ENCODE results near the gene RGS17. TPM values are rescaled to one million over a fixed set of nuclear protein-coding genes. Genes with fewer than 3 reads are reported as not detected.

The RGS17 gene
- total RNA-seq, 4 donors from 2014 or later = 0.55 to 0.79 TPM; not detected in 2

DNA sequence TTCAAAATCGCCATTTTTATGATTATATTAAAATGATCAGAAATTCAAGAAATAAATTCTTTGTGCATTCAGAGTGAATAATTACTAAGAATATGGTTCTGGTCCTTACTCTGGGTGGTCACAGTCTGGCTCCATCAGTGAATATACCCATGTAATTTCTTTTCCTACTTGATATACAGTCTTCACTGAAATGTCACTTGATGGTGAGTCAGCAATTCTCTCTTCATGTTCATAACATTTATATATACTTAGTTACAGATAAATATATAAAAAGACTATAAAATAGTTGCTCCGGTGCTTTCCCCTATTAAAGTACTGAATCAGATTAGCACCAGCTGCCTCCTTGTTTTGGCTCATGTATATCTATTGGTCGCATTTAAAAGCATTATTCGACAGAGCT lies 72.2 kb downstream of the RGS17 start:
- no peaks in the 10 kb centered on the region for H3K36me3 ChIP-seq
- H3K4me3 ChIP-seq = no peak overlapping the region
- in situ Hi-C loops (cut with MboI; ENCODE audit: low pct_ligation_motif_present in 1 of 4, low pct_unique_long_range_greater_than_20kb in 1 of 4, low sequenced_read_pairs in 3 of 4) (no loop called here), intact Hi-C loops (cut with DNase I; ENCODE audit: low total_unique reads) (no loop called here)
- no peak for DNase-seq
- peaks cover 0 to 3% of the 10 kb centered on the region in 2 donors for H3K9me3 ChIP-seq
- H3K27ac ChIP-seq = no peak overlapping the region
- WGBS, 2 donors (ENCODE audit: low coverage in 1 of 2) = 52 to 67% methylated on average over 4 of the region's 4 CpGs
- H3K27me3 ChIP-seq = no peaks in the 10 kb centered on the region
- TF ChIP-seq, protein P1, sequence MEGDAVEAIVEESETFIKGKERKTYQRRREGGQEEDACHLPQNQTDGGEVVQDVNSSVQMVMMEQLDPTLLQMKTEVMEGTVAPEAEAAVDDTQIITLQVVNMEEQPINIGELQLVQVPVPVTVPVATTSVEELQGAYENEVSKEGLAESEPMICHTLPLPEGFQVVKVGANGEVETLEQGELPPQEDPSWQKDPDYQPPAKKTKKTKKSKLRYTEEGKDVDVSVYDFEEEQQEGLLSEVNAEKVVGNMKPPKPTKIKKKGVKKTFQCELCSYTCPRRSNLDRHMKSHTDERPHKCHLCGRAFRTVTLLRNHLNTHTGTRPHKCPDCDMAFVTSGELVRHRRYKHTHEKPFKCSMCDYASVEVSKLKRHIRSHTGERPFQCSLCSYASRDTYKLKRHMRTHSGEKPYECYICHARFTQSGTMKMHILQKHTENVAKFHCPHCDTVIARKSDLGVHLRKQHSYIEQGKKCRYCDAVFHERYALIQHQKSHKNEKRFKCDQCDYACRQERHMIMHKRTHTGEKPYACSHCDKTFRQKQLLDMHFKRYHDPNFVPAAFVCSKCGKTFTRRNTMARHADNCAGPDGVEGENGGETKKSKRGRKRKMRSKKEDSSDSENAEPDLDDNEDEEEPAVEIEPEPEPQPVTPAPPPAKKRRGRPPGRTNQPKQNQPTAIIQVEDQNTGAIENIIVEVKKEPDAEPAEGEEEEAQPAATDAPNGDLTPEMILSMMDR (IDR thresholded peaks at IDR 0.05) = no peak
- TF ChIP-seq POLR2AphosphoS5 (IDR thresholded peaks at IDR 0.05) = no peak
- no peak for TF ChIP-seq EP300 (IDR thresholded peaks at IDR 0.05; ENCODE audit: low read depth)
- no peak for TF ChIP-seq POLR2A (IDR thresholded peaks at IDR 0.05)
- no peaks in the 10 kb centered on the region for H3K4me1 ChIP-seq

DNA sequence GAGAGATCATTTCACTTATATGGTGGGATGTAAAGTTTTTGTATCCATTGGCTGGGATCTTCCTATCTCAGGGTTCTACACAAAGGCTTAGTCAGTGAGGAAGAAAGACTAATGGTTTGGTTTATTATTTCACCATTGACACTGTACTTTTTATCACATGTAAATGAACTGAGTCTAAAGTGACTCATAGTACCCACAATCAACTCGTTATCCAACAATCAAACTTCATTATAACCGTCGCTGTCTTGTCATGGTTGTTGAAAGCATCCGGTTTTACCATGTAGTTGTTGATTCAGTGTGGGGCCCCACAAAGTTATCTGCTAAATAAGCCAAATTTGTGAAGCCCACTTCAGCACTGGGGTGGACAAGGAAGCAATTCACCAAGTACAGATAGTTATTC lies 72.8 kb downstream of the RGS17 start:
- 35 to 50% methylated on average over 2 to 4 of the region's 4 CpGs for WGBS, 2 donors (ENCODE audit: low coverage in 1 of 2)
- H3K27ac ChIP-seq = no peak overlapping the region
- H3K36me3 ChIP-seq = no peaks in the 10 kb centered on the region
- DNase-seq = no peak
- peaks cover 0 to 3% of the 10 kb centered on the region in 2 donors for H3K9me3 ChIP-seq
- H3K4me3 ChIP-seq = no peak overlapping the region
- H3K4me1 ChIP-seq = no peaks in the 10 kb centered on the region
- no peaks in the 10 kb centered on the region for H3K27me3 ChIP-seq
- in situ Hi-C loops (cut with MboI; ENCODE audit: low pct_ligation_motif_present in 1 of 4, low pct_unique_long_range_greater_than_20kb in 1 of 4, low sequenced_read_pairs in 3 of 4) (no loop called here), intact Hi-C loops (cut with DNase I; ENCODE audit: low total_unique reads) (no loop called here)
- TF ChIP-seq, protein P1 (IDR thresholded peaks at IDR 0.05) = no peak
- TF ChIP-seq EP300 (IDR thresholded peaks at IDR 0.05; ENCODE audit: low read depth) = no peak
- TF ChIP-seq POLR2A (IDR thresholded peaks at IDR 0.05) = no peak
- TF ChIP-seq POLR2AphosphoS5 (IDR thresholded peaks at IDR 0.05) = no peak

DNA sequence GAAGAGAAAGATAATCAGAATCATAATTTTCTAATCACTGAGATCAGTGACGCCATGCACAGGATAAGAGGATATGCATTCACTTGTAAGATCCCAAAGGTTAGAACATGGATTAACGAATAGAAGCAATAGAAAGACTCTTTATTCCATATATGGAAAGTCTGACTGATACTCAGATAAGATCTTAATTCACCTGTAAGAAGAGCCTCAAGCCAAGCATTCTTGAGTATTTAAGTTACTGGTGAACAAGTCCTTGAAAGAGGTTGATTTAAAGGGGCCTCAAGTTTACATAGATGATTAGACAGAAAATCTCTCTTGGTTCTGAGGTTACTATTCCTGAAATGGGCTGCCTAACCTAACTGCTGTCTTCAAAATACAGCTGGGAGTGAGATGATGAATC lies 74.8 kb downstream of the RGS17 start:
- TF ChIP-seq, protein P1 (IDR thresholded peaks at IDR 0.05) = no peak
- TF ChIP-seq EP300 (IDR thresholded peaks at IDR 0.05; ENCODE audit: low read depth) (no peak), POLR2A (IDR thresholded peaks at IDR 0.05) (no peak), POLR2AphosphoS5 (IDR thresholded peaks at IDR 0.05) (no peak)
- intact Hi-C loops (cut with DNase I; ENCODE audit: low total_unique reads) (no loop called here), in situ Hi-C loops (cut with MboI; ENCODE audit: low pct_ligation_motif_present in 1 of 4, low pct_unique_long_range_greater_than_20kb in 1 of 4, low sequenced_read_pairs in 3 of 4) (no loop called here)
- DNase-seq = no peak
- 74 to 83% methylated on average over 2 of the region's 2 CpGs for WGBS, 2 donors (ENCODE audit: low coverage in 1 of 2)
- H3K4me3 ChIP-seq = no peak overlapping the region
- H3K36me3 ChIP-seq = no peaks in the 10 kb centered on the region
- H3K27me3 ChIP-seq = no peaks in the 10 kb centered on the region
- H3K4me1 ChIP-seq = no peaks in the 10 kb centered on the region
- H3K9me3 ChIP-seq = peaks cover 0 to 2% of the 10 kb centered on the region in 2 donors
- H3K27ac ChIP-seq = no peak overlapping the region

DNA sequence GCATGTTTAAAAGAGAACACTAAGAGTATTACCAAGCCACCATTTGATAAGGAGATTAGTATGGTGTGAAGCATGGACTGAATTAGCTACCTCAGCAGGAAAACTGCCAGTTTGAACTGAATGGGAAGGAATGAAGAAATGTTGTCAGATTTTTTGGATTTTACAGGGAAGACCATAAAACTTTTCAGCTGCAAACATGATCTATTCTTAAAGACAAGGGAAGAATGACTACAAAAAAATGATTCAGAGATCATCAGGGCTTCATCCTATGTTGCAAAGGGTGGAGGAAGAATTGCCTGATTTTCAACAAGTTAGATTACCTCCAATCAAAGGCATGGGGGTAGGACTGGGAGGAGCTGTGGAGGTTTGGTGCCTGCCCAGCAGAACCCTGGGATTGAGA lies 79.3 kb downstream of the RGS17 start:
- no peak for DNase-seq
- in situ Hi-C loops (cut with MboI; ENCODE audit: low pct_ligation_motif_present in 1 of 4, low pct_unique_long_range_greater_than_20kb in 1 of 4, low sequenced_read_pairs in 3 of 4) = no loop called here
- Histone ChIP-seq H3K9me3 (no peaks in the 10 kb centered on the region), H3K4me3 (no peak overlapping the region), H3K27me3 (no peaks in the 10 kb centered on the region), H3K27ac (no peak overlapping the region), H3K36me3 (no peaks in the 10 kb centered on the region), H3K4me1 (no peaks in the 10 kb centered on the region)
- TF ChIP-seq POLR2AphosphoS5 (IDR thresholded peaks at IDR 0.05) (no peak), POLR2A (IDR thresholded peaks at IDR 0.05) (no peak), EP300 (IDR thresholded peaks at IDR 0.05; ENCODE audit: low read depth) (no peak)
- TF ChIP-seq, protein P1 (IDR thresholded peaks at IDR 0.05) = no peak
- intact Hi-C loops (cut with DNase I; ENCODE audit: low total_unique reads) = no loop called here

Data from transverse colon (tissue), 4 donors.